Measurements from ENCODE around the gene GNPTG. TPM values are rescaled to one million over a fixed set of nuclear protein-coding genes. Genes with fewer than 3 reads are reported as not detected.
A peak's percentile ranks its signal among the peaks of the same experiment; 100 is the strongest.

Gene GNPTG
- total and polyA plus RNA-seq, 2 of the 13 experiments (the other 11 are each of a cell fraction or from before 2014, with no cell fraction given), result 22.7 to 71.1 TPM

DNA sequence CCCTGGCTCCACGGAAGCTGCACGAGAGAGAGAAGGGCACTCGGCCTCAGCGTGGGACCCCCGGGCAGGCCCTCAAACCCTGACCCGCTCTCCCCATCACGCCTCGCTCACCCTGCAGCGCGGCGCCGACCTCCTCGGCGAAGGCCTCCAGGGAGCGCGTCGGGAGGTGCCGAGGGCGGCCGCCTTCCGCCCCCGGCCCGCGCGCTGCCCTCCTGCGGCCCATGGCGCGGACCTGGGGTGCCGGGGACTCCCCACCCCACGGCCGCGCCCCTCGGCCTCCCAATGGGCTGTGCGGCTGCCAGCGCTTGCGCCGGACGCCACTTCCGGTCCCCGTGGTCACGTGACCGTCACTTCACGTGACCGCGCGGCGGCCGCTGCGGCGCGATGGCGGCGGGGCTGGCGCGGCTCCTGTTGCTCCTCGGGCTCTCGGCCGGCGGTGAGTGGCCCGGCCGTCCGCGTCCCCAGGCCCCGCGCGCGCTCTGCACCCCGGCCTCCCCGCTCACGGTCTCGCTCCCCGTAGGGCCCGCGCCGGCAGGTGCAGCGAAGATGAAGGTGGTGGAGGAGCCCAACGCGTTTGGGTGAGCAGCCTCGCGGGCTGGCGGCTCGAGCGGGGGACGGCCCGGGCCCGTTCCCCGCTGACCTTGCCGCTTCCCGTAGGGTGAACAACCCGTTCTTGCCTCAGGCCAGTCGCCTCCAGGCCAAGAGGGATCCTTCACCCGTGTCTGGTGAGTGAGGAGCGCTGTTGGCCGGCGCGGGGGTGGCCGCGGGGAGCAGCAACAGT is at the start of gene GNPTG, which contains the start of gene TSR3 (continued):
- no peak for TF ChIP-seq KLF11 (CRISPR knock-in tag; IDR thresholded peaks at IDR 0.05)
- no peak for TF ChIP-seq THAP7 (CRISPR knock-in tag; IDR thresholded peaks at IDR 0.05)
- TF ChIP-seq ZNF775 (CRISPR knock-in tag; IDR thresholded peaks at IDR 0.05; ENCODE audit: borderline replicate concordance), result no peak
- TF ChIP-seq PBX2 (CRISPR knock-in tag; IDR thresholded peaks at IDR 0.05), result no peak
- no peak for TF ChIP-seq ZNF646 (CRISPR knock-in tag; IDR thresholded peaks at IDR 0.05)
- TF ChIP-seq ZNF451 (CRISPR knock-in tag; IDR thresholded peaks at IDR 0.05), result no peak
- TF ChIP-seq MEIS2 (CRISPR knock-in tag; IDR thresholded peaks at IDR 0.05), result peak; percentile 87
- no peak for TF ChIP-seq MED8 (CRISPR knock-in tag; IDR thresholded peaks at IDR 0.05; ENCODE audit: insufficient replicate concordance)
- peak; percentile 57 for TF ChIP-seq ZNF687 (CRISPR knock-in tag; IDR thresholded peaks at IDR 0.05)
- peak; percentile 85; the same call in 1 of the 2 replicates for TF ChIP-seq RFXAP (CRISPR knock-in tag; IDR thresholded peaks at IDR 0.05; ENCODE audit: borderline replicate concordance)
- TF ChIP-seq ZKSCAN8 (CRISPR knock-in tag; IDR thresholded peaks at IDR 0.05; ENCODE audit: borderline replicate concordance), result no peak
- no peak for TF ChIP-seq ZSCAN9 (CRISPR knock-in tag; IDR thresholded peaks at IDR 0.05; ENCODE audit: borderline replicate concordance)
- no peak for TF ChIP-seq ZNF441 (CRISPR knock-in tag; IDR thresholded peaks at IDR 0.05; ENCODE audit: borderline replicate concordance)
- no peak for TF ChIP-seq ZBTB39 (CRISPR knock-in tag; IDR thresholded peaks at IDR 0.05)
